HG02763 (cell line): ENCODE results near the gene RECQL.
A peak's percentile ranks its signal among the peaks of the same experiment; 100 is the strongest.

Experiments
- ATAC-seq: cut with Tn5 transposase; IDR thresholded peaks from one replicate; pipeline ENCODE4 v1.9.1; 2021; ENCODE audit warnings: mild to moderate bottlenecking, moderate library complexity; ENCODE audit not compliant: unreplicated experiment

The RECQL gene, protein sequence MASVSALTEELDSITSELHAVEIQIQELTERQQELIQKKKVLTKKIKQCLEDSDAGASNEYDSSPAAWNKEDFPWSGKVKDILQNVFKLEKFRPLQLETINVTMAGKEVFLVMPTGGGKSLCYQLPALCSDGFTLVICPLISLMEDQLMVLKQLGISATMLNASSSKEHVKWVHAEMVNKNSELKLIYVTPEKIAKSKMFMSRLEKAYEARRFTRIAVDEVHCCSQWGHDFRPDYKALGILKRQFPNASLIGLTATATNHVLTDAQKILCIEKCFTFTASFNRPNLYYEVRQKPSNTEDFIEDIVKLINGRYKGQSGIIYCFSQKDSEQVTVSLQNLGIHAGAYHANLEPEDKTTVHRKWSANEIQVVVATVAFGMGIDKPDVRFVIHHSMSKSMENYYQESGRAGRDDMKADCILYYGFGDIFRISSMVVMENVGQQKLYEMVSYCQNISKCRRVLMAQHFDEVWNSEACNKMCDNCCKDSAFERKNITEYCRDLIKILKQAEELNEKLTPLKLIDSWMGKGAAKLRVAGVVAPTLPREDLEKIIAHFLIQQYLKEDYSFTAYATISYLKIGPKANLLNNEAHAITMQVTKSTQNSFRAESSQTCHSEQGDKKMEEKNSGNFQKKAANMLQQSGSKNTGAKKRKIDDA

DNA sequence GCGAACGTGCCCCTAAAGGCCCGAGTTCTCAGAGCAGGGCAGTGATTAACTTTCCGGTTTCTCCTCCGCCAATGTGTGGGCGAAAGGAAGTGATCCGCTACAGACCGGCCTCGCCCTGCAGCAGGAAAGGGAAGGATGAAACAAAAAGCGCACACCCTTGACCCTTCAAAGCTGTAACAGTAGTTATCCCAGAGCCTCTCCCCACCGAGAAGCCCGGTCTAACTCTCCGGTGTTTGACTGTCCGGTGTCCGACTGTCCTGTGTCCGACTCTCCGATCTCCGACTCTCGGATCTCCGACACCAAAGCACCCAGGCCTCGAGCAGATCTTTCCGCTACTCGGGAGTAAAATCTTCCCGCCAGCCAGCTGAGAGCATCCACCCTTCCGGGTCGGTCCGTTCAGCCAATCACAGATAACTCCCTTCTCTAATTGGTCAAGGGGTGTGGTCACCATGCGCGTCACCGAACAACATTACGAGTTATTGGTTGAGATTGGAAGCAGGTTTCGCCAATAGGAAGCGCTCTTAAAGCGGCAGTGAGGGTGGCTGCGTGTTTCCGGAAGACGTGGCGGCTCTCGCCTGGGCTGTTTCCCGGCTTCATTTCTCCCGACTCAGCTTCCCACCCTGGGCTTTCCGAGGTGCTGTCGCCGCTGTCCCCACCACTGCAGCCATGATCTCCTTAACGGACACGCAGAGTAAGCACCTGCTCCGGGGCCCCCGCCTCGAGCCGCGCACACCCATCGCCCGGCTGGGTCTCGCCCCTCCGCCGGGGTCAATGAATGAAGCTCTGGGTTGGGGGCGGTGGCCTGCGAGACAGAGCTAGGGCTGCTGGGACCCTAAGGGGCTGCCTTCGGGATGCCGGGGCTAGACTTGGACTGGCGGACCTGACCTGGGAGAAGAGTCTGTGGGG, at the start of gene RECQL, which contains the start of gene GOLT1B:
TSS of gene RECQL (minus strand) at position 378 of the 906 bp plus-strand sequence. CDS start 2,065 bp downstream, outside the sequence.
TSS of gene GOLT1B (plus strand) at position 532 of the 906 bp plus-strand sequence. CDS start at position 667, 135 bp downstream.
- peak; percentile 99 for ATAC-seq

DNA sequence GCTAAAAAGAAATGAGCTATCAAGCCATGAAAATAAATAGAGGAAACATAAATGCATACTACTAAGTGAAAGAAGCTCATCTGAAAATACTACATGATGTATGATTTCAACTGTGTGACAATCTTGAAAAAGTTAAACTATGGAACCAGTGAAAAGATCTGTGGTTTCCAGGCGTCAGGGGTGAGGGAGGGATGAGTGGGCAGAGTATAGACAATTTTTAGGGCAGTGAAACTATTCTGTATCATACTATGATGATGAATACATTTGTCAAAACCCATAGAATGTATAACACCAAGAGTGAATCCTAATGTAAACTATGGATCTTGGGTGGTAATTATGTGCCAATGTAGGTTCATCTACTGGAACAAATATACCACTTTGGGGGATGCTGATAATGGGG, 46.0 kb upstream of the RECQL start:
- ATAC-seq = no peak

DNA sequence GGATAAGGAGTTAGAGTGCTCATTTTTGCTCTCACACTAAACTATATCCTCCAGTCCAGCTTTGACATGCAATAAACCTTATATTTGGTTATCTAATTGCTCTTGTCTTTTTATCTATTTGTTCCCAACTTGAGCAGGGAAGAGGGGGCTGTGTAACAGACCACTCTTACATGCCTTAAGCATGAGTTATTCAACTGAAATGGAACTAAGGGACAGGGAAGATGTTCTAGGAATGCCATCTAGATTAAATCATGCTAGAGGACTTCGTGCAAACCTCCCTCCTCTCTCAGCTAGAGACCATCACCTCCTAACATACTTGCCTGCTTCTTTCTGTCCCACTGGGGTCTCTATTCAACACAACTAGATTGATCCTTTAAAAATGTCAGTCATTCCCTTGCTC, 45.3 kb upstream of the RECQL start:
- no peak for ATAC-seq

DNA sequence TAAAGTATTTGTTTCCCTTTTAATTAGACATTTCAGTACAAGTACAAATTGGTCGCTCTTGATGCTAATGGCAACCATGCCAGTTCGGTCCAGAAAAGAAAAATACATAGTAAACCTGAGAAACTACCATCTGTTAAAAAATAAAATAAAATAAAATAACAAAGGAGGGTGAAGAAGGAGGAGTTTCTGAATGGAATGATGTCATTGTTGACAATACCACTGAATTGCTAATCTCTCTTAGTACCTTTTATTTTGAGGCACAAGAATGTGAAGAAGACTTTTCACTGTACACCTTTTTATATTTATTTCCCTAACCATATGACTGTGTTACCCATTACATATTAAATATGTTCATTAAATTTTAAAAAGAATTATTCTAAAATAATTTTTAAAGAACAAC, 44.1 kb upstream of the RECQL start:
- ATAC-seq = no peak

DNA sequence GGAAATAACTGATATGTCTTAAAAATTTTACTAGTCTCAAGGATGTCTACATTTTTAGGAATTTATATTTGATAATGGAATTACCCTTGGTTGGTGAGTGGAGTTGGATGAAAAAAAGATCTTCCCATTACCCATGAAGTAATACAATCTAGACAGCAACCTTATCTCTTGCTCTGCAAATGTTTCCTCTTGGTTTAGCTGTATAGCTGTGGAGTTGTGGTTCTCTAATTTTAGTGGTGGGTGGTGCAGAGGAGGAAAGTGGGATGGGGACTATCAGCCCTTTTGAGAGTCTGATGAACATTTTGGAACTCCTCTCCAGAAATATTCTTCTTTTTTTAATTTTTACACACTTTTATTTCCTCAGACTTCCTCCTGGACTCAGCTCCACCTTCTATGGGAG, 41.7 kb upstream of the RECQL start:
- no peak for ATAC-seq

DNA sequence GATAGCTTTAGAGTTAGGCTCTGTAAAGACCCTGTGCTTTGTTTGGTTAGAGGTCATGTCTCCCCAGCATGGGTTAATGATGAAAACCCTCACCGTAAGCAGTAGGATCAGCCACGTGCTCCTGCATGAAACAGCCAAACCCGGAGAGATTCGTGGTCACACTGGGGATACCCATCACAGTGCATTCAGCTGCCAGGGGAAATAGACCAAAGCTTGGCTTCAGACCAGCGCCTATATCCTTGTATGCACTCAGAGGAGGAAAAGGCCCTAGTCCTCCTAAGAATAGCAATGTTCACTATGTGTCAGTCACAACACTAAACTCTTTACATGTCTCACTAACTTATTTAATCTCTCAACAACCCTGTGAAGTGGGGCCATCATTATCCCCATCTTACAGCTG, 41.0 kb upstream of the RECQL start:
- no peak for ATAC-seq

DNA sequence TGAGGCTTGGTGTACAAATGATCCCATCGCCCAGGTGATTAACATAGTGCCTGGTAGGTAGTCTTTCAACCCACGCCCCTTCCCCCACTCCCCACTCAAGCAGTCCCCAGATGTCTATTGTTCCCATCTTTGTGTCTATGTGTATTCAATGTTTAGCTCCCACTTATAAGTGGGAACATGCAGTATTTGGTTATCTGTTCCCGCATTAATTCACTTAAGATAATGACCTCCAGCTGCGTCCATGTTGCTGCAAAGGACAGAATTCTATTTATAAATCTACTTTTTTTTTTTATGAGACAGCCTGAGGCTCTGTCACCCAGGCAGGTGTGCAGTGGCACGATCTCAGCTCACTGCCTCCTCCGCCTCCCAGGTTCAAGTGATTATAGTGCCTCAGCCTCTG, 40.3 kb upstream of the RECQL start:
- no peak for ATAC-seq

DNA sequence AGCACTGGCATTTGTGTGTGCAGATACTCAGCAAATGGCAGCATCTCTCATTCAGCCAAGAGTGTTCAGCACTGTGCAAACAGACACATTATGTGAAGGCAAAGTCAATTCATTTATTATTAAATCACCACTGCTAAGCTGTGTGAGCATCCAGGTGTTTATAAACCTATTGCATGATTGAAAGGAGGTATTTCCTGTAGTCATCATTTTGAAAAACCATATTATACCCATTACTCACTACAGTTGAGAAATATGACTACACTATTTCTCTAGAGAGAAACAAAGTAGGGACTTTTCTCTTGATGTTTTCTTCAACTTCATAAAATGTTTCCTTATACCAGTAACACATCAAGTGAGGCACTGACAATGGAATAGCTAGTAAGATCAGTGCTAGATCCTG, 38.4 kb upstream of the RECQL start:
- no peak for ATAC-seq

DNA sequence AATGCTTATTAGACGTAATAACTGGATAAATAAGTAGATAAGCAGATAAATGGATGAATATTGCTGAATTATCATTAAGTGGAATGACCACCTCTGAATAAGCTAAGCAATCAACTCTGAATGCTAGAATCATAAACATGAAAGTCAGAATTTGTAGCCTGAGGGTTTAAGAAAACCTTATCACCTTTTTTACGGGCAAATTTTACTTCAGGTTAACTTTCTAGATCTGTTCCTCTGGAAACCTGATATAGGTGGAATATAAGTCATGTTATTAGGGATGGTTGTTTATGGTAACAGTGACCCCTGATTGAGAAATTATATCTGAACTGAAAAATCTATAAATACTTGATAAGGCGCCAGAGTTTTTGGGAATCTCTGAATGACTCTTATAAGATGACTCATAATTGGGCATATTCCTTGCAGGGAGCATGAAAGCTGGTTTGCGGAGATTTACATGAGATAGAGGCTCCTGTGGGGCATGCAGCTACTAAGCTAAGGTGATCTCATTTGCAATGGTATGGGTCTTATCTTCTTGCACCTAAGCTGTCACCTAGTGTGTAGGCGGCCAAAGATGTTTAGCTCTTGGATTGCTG, 36.7 kb upstream of the RECQL start:
- ATAC-seq = no peak

DNA sequence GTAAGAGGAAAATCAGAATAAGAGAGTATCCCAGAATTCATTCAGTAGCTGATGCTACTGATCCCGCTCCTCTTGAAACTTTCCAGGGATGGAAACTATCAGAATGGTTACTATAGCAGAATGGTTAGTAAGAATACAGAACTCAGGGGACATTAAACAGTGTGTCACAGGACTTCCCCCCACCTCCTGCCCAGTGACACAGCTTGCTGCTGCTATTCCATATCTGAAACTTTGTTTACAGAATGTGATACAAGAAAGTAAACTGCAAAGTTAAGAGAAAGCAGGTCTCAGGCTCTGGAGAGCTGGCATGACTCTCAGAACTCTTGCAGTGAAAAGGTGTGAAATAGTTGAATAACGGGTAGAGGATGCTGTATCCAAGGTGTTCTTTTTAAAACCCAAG, 28.0 kb upstream of the RECQL start:
- ATAC-seq = no peak

DNA sequence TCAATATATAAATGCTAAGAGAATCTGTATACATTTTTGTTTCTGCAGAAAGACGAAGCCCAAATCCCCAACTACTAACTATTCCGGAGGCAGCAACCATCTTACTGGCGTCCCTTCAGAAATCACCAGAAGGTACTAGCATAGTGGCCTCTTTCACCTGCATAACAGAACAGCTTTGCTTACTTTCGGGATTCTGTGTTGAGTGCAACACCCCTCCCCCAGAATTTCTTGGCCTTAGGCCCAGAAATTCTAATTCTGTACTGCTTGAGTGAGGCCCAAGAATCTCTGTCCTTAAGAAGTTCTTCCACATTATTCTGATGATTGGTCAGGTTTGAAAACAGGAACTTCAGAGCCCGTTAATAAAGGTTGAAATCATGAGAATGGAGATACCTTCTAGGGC, 27.5 kb upstream of the RECQL start:
- no peak for ATAC-seq

DNA sequence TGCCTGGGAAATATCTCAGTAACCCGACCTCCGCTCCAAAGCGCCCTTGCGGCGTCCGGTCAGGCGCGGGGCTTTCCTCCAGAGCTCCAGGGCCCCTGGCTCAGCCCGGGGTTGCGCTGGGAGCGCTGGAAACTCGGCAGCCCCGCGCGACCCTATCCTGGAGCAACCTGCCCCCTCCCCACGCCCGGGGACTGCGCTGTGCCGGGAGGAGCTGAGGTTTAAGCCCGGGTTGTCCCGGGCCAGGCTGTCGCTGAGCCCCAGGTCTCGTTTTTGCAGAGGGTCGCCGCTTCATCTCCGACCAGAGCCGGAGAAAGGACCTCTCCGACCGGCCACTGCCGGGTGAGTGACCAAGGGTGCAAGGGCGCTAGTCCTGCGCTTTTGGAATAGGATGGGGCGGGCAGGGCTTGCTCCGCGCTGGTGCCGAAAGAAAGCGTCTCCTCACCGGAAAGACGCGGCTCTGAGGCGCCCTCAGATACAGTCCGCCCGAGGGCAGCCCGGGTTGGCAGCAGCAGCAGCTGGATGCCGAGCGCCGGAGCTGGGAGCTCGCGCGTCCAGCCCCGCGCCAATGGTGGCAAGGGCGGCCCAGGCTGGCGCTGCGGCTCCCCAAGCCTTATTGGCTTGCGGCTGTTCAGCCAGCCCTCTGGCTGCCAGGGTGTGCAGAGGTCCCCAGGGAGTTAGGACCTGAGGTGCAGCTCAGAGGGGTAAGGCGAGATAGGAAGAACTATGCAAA, 26.2 kb upstream of the RECQL start:
- peak; percentile 96 for ATAC-seq

DNA sequence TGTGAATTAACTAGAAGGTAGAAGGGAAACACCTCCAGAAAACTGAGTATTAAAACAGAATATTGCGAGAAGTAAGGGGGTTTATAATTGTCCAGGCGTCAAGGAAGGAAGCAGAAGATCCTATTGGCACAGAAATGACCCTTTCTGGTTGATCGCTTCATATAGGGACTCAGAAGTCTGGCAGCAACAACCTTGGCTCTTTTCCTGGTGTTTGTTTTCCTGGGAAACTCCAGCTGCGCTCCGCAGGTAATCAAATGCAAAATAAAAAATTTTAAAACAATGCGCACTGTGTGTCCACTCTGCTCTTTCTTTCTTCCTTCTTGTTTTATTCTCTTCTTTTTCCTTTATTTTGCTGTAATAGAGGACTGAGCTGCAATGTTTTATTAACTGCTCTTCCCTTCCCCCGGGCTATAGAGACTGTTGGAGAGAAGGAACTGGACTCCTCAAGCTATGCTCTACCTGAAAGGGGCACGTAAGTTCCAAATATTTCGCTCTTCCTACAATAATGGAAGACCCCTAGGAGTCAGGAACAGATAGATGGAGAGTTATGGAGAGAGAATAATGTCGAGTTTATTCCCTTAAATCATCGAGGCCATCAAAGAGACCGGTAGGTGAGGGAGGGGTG, 25.4 kb upstream of the RECQL start:
- ATAC-seq = no peak

DNA sequence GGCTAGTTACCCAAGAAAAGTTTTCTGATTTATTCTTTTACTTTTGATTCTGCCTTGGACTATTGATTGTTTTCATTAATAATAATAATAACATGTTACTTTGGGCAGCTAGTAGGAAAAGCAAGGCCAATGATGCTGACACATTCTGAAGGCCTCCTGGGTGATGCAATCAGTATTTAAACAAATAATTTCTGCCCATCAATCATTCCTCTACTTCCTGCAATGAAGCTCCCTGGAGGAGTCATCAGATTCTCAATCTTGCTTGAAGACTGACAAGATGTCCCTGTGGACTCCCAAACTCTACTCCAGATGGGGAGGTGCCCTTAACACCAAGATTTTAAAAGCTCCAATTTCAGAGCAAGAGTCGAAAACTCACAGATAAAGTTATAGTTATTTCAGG, 24.6 kb upstream of the RECQL start, which contains the start of gene SPX:
TSS of gene SPX (plus strand) at position 244 of the 400 bp plus-strand sequence. CDS start 177 bp downstream, outside the sequence.
- ATAC-seq = no peak

DNA sequence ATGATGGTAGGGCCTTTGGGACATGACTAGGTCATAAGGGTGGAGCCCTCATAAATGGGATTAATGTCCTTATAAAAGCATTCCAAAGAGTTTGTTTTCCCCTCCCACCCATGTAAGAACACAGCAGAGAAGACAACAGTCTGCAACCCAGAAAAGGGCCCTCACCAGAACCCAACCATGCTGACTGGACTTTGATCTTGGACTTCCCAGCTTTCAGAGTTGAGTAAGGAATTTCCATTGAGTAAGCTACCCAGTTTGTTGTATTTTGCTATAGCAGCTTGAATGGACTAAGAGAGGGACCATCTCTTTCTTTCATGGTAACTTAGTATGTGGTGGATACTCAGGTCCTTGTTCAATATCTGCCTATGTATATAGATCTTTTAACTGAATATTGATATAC, 21.7 kb upstream of the RECQL start:
- ATAC-seq = no peak

DNA sequence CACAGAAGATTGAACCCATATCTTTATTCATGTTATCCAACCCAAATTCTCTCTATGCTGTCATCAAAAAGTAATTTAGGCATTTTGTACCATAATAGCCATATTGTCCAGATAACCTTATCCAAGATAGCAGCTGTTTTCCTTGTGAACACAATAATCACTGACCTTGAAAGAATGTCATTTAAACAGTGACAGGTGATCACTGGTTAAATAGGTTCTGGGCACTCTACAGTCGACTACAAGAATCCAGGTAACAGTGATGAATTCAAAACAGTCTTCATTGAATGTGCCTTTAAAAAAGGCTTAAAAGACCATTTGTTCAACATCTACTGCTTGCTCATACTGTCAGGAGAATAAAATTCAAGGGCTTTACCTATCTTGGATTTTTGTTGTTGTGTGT, 20.1 kb upstream of the RECQL start:
- ATAC-seq = no peak

DNA sequence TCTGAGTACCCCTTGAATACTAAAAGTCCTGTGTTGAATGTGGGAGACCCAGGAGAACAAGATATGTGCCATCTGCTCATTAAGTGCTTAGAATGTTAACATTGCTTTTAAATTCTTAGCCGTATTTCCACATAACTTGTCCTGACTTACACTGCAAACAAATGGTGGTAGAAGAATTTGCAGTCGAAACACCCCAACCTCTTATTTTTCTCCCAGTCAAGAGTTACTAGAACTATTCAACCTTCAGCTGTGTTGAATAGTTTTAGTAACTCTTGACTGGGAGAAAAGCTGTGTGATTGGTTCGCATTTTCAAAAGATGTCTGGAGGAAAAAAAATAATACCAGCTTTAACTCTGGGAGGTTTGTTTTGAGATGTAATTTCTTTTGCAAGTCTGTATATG, 17.0 kb upstream of the RECQL start:
- ATAC-seq = no peak

DNA sequence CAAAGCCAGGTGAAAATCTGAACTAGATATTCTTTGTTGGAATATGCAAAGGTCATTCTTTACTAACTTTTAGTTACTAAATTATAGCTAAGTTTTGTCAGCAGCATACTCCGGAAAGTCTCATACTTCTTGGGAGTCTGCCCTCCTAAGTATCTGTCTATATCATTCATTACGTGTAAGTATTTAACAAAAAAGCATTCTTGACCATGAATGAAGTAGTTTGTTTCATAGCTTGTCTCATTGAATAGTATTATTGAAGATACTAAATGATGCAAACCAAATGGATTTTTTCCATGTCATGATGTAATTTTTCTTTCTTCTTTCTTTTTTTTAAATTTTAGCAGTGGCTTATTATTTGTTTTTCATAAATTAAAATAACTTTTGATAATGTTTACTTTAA, 14.8 kb upstream of the RECQL start:
- no peak for ATAC-seq

DNA sequence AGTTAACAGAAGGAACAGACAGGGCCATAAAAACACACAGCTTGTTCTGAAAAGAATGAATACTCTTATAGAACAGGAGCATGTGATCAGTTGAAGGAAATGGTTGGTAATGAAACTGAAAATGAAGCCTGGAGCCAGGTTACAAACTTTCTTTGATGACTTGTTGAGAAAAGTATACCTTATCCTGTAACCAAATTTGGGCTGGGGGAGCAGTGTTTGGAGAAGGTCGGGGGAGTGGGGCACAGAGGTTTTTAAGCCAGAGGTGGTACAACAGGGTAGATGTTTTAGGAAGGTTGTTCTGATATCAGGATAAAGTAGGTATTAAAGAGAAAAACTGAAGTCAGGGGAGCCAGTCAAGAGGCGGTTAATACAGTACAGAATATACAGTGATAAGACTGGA, 8.3 kb upstream of the RECQL start:
- ATAC-seq = peak; percentile 93

DNA sequence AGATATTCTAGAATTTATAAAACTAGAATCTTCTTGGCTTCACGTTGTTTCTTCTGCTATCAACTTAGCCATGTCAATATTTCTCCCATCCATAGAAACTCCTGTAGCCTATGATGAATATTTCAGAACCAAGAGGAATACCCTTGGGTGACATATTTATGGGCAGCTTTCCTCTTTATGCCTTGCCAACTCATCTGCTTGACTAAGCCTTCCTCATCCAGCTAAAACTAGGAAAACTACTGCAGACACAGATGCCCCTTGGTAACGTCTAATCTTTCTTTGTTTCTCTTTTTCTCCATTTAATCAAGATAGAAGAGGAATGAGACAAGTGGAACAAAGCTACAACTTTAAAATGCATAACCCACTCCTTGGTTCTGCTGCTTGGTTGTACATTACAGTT, 6.4 kb upstream of the RECQL start:
- ATAC-seq = no peak
